Measurements from ENCODE around the gene UBASH3B.
A peak's percentile ranks its signal among the peaks of the same experiment; 100 is the strongest.

Gene UBASH3B

GRCh38 chr11:122711362-122711761 is 55.8 kb downstream of the UBASH3B start:
- no peak for DNase-seq (ENCODE audit: low read depth)
- no peak for TF ChIP-seq CTCF (IDR thresholded peaks at IDR 0.05; ENCODE audit: low read depth, low read length, missing control alignments)

DNA sequence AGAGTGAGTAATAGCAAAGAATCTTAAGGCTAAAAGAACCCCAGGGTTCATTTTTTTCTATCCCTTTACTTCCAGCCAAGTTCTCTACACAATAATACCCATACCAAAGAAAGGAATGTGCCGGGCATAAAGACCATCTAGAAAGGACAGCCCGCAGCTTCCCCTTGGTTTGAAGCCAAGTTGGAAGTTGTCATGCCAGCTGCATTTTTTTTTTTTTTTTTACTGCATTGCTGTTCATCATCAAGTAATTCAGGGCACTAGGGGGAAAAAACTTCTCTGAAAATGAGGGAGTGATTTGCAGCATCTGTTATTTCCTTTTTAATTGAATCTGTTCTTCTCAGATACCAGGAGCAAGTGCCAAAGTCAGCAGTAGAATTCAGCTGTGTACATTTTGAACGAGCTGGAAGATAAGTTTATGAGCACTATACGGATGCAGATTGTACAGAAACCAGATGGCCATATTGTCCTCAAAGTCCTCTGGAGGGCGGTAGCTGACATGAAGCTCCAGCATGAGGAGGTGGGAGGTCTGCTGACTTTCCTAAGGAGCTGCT is 56.4 kb downstream of the UBASH3B start:
- no peak for DNase-seq (ENCODE audit: low read depth)
- TF ChIP-seq CTCF (IDR thresholded peaks at IDR 0.05; ENCODE audit: low read depth, low read length, missing control alignments): no peak
- no peak overlapping the region for H3K4me3 ChIP-seq (ENCODE audit: low read depth, low read length)

More at GRCh38 chr11:122711362-122711761, 55.8 kb downstream of the UBASH3B start:
- no peak overlapping the region for H3K4me3 ChIP-seq (ENCODE audit: low read depth, low read length)

GRCh38 chr11:122714004-122714403 is 58.5 kb downstream of the UBASH3B start:
- H3K4me3 ChIP-seq (ENCODE audit: low read depth, low read length): no peak overlapping the region
- DNase-seq (ENCODE audit: low read depth): no peak
- no peak for TF ChIP-seq CTCF (IDR thresholded peaks at IDR 0.05; ENCODE audit: low read depth, low read length, missing control alignments)

- no peak for DNase-seq (ENCODE audit: low read depth)
- no peak overlapping the region for H3K4me3 ChIP-seq (ENCODE audit: low read depth, low read length)
- TF ChIP-seq CTCF (IDR thresholded peaks at IDR 0.05; ENCODE audit: low read depth, low read length, missing control alignments): no peak
Measured at GRCh38 chr11:122714484-122714883, 59.0 kb downstream of the UBASH3B start.

- no peak for TF ChIP-seq CTCF (IDR thresholded peaks at IDR 0.05; ENCODE audit: low read depth, low read length, missing control alignments)
- no peak for DNase-seq (ENCODE audit: low read depth)
- no peak overlapping the region for H3K4me3 ChIP-seq (ENCODE audit: low read depth, low read length)
Measured at GRCh38 chr11:122715548-122716440, 60.3 kb downstream of the UBASH3B start.

DNA sequence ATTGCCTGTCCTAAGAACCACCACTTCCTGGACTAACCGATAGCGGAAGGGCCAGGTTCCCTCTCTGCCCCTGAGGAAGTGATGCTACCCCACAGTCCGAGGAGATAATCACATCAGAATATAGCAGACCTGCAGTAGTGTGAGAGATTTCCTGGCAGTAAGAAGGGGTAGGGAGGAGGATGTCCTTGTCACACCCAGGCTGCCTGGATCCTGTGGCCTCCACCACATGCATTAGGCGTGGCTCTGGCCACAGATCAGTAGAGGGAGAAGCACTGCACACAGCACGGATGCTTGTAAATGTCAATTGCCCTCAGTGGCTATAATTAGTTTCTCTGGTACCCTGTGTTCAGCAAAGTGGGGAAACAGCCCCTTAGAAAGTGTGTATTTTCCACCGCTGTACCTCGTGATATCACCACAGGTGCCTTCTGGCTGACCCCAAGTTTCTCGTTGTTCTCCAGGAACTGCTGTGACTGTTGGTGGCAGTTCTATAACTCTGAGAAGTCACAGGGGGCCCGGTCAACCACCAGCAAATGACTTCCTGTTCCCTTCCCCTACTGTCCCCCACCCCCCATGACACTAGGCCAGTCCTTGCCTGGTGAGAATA is 61.8 kb downstream of the UBASH3B start:
- DNase-seq (ENCODE audit: low read depth): peak; percentile 49
- TF ChIP-seq CTCF (IDR thresholded peaks at IDR 0.05; ENCODE audit: low read depth, low read length, missing control alignments): no peak
- H3K4me3 ChIP-seq (ENCODE audit: low read depth, low read length): no peak overlapping the region

All from GM12864 (cell line).